Stimulated activated naive CD8-positive, alpha-beta T cell treated with anti-CD3 and anti-CD28 coated beads, Interleukin-15, Interleukin-2, amounts not matched to agents 100 U/mL and 50 U/mL, for 24 hours (primary cell): ENCODE measurements around the gene TSPAN5.
A peak's percentile ranks its signal among the peaks of the same experiment; 100 is the strongest.

ENCODE experiments used
- ATAC-seq: fragments of 150-1000 bp; cut with Tn5 transposase; one replicate; pipeline ENCODE4 v1.10.0; 2021
- DNase-seq: peaks from one replicate; pipeline ENCODE4 v3.0.0; 2021

TSPAN5 gene

GRCh38 chr4:98673288-98673644 is 14.9 kb upstream of the TSPAN5 start:
- ATAC-seq (peak; percentile 91), DNase-seq (no peak)

- ATAC-seq (no peak), DNase-seq (no peak)
These were observed 14.3 kb upstream of the TSPAN5 start for GRCh38 chr4:98672583-98673287.

GRCh38 chr4:98671131-98671530 is 12.7 kb upstream of the TSPAN5 start:
- DNase-seq (no peak), ATAC-seq (no peak)

GRCh38 chr4:98670186-98670585 is 11.8 kb upstream of the TSPAN5 start:
- ATAC-seq (no peak), DNase-seq (no peak)

- ATAC-seq (no peak), DNase-seq (no peak)
These were observed 11.2 kb upstream of the TSPAN5 start for GRCh38 chr4:98669577-98669976.

- DNase-seq (no peak), ATAC-seq (no peak)
These were observed 6.5 kb upstream of the TSPAN5 start for GRCh38 chr4:98664959-98665358.

DNA sequence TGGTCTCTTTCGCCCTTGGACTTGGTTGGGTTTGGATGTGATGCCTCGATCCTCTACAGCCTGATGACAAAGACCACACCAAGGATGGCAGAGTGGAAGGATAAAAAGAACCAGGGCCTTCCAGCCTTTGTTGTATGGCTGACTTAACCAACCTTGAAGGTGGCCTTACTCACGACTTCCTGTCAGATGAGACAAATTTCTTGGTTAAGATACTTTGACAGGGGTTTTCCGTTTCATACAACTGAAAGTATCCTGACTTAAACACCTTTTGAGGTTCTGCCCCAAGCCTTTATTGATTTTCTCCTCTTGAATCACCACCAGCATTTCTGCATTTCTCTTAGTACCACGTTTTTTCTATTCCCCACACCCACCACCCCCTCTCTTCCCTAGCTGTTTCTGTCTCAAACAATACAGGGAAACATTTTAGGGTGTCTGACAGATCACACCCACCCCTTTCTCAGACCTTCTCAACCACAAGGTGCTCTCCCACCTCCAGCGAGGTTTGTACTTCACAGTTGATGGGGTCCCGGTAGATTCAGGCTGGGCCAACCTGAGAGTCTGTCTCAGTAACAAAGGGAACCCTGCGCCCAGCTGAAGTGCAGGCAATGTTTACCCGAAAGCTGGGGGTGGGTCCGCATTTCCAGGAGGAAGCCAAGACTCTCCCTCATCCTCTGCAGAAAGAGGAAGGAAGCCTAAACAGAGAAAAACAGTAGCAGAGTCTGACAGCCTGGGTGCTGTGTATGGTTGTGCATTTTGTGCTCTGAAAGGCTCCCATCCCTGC is 5.0 kb upstream of the TSPAN5 start:
- ATAC-seq (peak; percentile 78), DNase-seq (peak; percentile 72)

DNA sequence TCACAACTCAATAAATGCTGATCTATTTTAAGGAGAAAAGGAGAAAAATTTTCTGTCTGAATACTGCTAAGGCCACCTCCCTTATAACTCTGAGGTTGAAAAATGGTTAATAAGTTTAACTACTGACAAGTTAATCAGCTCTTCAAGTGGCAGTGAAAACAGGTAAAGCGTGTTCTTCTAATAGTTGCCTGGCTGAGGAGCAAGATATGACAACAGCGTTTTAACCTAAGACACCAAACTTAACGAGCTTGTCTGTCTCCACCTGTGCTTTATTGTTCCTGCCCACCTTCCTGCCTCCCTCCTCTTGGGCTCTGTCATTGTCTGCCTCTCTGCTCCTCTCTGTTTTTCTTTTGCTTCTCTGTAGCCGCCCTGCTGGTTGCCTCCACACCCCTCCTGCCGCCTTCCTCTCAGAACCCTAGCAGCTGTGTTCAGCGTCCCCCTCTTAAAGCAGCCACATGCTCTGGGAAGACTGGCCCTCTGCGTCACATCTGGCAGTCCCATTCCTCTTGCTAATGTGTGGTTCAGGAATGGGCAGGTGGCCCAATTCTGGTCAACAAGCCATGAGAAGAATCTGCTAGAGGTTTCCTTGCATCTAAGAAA is 4.3 kb upstream of the TSPAN5 start:
- peak; percentile 8 for ATAC-seq
- DNase-seq: peak; percentile 37

DNA sequence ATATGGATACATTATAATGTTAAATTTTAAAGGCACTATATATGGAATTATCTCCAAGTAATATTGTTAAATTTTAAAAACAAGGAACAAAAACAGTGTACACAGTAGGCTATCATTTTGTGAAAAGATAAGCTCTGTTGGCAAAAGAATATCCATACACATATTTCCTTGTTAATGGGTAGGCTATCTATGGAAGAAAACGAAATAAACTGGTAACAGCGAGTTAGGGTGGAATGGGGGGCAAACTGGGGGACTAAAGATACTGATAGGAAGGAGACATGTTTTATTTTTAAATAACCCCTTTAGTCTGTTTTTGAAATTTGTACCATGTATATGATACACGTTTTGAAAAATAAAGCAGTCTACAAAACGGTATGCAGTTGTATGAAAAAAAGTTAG is 3.6 kb upstream of the TSPAN5 start:
- DNase-seq: no peak

DNA sequence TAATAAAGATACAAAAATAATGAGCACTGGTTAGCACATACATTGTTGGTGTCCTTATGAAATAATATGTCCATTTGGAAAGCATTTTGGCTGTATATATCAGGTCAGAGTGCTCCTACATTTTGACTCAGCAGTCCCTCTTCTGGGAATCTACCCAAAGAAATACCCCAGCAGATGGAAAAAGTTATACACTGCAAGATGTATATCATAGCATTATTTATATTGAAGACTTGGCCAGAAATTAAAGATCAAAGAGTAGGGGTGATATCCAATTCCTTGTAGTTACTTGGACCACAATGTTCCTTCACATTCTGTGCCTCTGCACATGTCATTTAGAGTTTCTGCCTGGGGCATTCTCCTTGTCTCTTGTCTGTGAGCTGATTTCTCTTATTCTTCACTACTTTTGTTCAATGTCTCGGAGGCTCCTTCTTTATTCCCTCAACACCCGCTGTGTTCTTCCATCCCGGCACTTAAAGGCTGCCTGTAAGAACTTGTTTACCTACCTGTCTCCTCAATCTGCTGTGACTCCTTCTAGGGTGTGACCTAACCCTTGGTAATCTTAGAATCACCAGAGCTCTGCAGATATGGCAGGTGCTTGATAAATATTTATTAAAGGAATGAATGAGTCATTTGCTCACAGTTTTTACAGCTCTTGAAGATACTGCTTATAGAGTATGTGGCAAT is 3.1 kb upstream of the TSPAN5 start:
- ATAC-seq: no peak

More for the DNA sequence above, 3.6 kb upstream of the TSPAN5 start:
- ATAC-seq: no peak

DNA sequence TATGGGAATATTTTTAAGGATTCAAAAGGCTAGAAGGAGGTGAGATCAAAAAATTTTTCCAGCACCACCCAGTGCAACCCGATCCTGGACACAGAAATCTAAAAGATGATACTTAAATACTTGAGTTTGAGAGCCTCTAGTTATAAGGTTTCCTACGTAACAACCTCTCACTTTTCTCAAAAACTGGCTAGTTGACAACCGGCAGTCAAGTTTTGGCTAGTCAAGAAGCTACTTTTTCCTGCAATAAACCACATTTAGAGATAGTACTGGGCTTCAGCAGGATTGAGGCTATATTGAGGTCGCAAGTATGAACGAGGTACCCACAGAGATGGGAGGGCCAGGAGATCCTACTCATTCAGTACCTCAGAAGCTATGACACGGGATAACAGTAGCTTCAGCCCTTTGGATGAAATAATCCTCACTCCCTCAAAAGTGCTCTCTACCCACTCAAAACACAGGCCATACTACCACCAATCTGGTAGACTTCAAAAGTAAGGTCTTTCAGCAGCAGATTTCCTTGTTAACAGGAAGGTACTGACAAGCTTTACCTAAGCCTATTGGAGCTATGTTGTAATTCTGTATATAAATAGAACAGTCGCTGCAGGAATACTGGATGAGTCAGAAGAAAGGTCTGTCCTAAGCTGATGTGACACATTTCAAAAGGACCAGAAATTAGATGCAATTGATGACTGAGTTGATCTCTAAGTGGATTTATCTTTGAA is 1.5 kb upstream of the TSPAN5 start:
- DNase-seq (no peak), ATAC-seq (no peak)

More for the DNA sequence above, 3.1 kb upstream of the TSPAN5 start:
- DNase-seq: no peak

DNA sequence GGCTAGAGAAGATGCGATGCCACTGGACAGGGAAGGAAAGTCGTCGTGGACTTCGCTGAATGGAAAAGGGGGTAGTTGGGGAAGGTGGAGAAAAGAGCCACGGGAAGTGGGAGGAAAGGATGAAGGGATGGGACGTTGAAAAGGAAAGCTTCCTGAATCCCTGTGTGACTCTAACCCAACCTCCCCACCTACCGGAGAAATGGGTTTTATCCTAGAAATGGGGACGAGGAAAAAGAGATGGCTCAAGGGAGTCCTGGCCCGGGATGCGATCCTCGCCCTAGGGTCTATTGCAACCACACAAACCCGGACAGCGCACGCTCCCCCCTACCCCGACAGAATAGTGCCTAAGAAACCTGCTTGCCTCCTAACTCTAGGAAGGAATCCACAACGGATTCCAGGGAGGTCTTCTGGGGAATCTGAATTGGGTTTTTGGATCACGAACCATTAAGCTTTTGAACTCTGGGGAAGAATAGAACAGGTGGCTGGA is 738 bp upstream of the TSPAN5 start:
- DNase-seq: no peak
- ATAC-seq: no peak

DNA sequence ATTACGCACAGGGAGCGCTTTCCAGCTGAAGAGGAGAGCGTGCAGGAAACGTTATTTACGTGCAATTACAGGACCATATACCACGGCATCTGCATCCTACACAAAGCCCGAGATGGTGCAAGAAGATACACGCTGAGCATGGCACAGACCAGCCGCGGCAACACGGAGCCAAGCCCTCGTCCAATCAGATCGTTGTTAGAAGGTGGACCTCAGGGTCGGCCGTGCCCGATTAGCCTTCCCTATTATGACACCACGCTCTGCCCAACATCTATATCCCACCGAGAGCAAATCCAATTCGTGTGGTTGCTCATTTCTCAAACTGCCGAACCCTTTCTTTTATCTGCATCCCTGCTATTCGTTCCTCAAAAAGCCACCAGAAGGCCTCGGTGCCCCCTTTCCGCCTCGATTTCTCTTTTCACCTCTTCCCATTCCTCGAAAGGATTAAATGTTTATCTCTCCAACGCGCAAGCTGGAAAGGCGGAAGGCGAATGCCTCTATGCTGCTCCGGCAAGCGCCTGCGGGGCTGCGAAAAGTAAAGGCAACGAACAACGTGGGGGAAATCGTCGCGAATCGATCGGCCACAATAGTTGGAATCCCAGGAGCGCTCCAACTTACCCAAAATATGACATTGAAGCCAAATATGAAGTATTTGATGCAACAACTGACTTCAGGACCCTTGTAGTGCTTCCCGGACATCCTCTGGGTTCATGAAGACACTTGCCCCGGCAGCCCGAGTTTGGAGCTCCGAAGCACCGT is 702 bp downstream of the TSPAN5 start:
- ATAC-seq (peak; percentile 44), DNase-seq (peak; percentile 50)

DNA sequence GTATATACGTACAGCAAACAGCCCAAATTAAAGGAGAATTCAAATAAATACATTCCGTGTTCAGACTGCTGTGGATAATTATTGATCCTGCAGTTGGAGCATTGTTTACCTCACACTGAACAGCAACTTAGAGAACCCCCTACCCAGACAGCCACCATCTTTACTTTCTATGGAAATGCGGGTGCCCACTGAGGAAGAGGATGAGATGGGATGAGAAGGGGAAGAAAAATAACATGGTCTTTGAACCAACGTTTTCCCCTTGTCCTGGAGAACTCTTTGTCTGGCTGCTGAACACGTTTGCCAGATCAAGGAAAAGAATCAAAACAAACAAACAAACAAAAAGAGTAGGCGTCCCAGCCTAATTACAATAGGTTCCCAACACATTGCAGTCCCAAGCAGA is 1.5 kb downstream of the TSPAN5 start:
- DNase-seq: no peak
- ATAC-seq: no peak

- no peak for DNase-seq
- ATAC-seq: no peak
These were observed 2.0 kb downstream of the TSPAN5 start for GRCh38 chr4:98656443-98656842.

DNA sequence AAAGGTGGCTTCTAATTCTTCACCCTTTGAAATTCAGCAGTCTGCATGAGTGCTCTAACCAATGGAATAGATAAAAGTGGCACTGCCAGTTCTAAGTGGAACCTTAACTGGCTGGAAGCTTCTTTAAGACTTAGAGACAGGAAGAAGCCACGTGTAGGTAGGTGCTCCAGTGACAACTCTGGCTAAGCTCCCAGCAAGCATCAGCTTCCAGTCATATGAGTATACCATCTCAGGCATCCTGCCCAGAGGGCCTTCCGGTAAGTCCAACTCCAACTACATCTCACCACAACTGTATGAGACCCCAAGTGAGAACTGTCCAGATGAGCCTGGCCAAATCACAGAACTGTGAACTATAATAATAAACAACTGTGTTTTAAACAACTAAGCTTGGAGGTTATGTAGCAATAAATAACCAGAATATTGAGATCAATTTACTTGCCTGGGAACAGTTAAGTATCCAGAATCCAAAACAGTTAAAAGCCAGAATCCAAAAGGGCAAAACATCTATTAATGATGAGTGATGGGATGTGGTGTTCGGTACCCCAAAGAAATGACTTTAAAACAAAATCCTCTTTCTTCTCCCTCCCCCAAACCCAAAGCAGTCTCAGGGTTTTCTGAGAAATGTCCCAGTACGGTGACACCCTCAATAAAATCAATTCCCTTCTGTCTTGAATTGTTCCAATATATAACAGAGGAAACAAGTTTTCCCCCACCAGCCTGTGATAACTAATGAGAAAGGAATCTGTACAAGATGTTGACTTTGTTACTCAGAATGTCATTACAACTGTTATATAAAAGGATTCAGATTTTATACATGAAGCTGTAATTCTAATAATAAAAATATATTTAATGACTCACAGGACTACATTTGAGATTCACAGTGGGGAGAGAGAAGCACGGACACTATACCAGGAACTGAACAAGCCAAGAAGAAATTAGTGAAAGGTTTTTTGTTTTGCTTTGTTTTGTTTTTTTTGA is 4.2 kb downstream of the TSPAN5 start:
- DNase-seq: no peak
- no peak for ATAC-seq

- DNase-seq (no peak), ATAC-seq (no peak)
These were observed 5.4 kb downstream of the TSPAN5 start for GRCh38 chr4:98652996-98653395.

GRCh38 chr4:98648602-98649001 is 9.8 kb downstream of the TSPAN5 start:
- ATAC-seq (no peak), DNase-seq (no peak)

- DNase-seq (no peak), ATAC-seq (no peak)
These were observed 12.0 kb downstream of the TSPAN5 start for GRCh38 chr4:98646422-98646821.

DNA sequence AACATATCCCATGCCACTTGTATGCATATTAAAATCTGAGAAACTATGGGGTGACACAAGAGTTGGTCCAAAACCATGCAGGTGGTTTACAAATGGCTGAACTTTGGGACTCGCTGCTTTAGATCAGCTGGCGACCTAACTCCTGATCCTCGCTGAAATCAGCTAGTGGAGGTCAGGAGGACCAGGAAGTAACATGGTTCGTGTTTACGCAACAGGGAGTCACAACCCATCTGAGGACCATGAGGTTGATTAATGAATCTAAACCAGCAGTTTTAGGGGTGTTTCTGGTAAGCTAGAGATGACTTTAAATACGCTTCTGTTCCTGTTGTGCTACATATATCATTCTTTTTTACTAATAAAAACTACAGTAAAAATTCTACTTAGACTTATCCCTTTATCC is 12.9 kb downstream of the TSPAN5 start:
- DNase-seq: no peak
- ATAC-seq: no peak
